GM12878 (cell line): ENCODE data around the gene CNN2. TPM values are rescaled to one million over a fixed set of nuclear protein-coding genes. Genes with fewer than 3 reads are reported as not detected.

Experiments used
- ATAC-seq: fragments of 200-7000 bp; cut with Tn5 transposase; 3 replicates; pipeline ENCODE4 v1.9.1; 2020; ENCODE audit warnings: mild to moderate bottlenecking, moderate library complexity
- BruUV-seq: library from RNA; stranded (reverse); fragments of 400-500 nt; replicated peaks from 2 replicates; lab custom pipeline; 2021; lab: Mats Ljungman, UMichigan
- CTCF ChIA-PET: fragments of 300-600 bp; sonication (Branson Sonifier 250); formaldehyde crosslinking; extraction: SDS; loops from one replicate; lab custom pipeline; 2021; ENCODE audit warnings: inconsistent platforms; lab: Yijun Ruan, JAX
- POLR2A ChIA-PET: fragments of 350-600 bp; formaldehyde crosslinking; extraction: SDS; loops from one replicate; lab custom pipeline; 2021; ENCODE audit warnings: inconsistent platforms; lab: Charles Lee
- RAD21 ChIA-PET: fragments of 300-600 bp; sonication (Branson Sonifier 250); formaldehyde crosslinking; loops from one replicate; lab custom pipeline; 2023; ENCODE audit warnings: antibody characterized with exemption; ENCODE audit not compliant: unreplicated experiment; lab: Charles Lee
- SMC1A ChIA-PET: fragments of 300-600 bp; sonication (Branson Sonifier 250); formaldehyde crosslinking; loops from one replicate; lab custom pipeline; 2023; ENCODE audit not compliant: unreplicated experiment, uncharacterized antibody; lab: Charles Lee
- DNase-seq: peaks from one replicate; pipeline ENCODE4 v3.0.0-alpha.2; 2011; ENCODE audit warnings: low read depth, low spot score
- FAIRE-seq: peaks from 3 replicates; lab custom pipeline; 2011; peaks lifted over from hg19 to GRCh38; lab: Jason Lieb, UNC
- H2AFZ ChIP-seq: 2 replicates; pipeline ENCODE4 v1.6.0; 2011; ENCODE audit warnings: low read depth, low read length, control low read depth; ENCODE audit not compliant: control insufficient read depth
- H3K27ac ChIP-seq: 2 replicates; pipeline ENCODE4 v1.5.1; 2011; ENCODE audit warnings: control low read depth; ENCODE audit not compliant: control insufficient read depth, insufficient read depth
- H3K27me3 ChIP-seq, 2 experiments: replicated peaks in 1 of 2; 2 replicates each; pipeline versions ENCODE4 v1.6.0 to v1.6.1; 2011; ENCODE audit warnings: low read length in 1 of 2; ENCODE audit not compliant: control insufficient read depth in 2 of 2, insufficient read depth in 2 of 2
- H3K36me3 ChIP-seq, 2 experiments: 2 replicates each; pipeline ENCODE4 v1.5.1; 2011; ENCODE audit warnings: low read length in 1 of 2; ENCODE audit not compliant: control insufficient read depth in 2 of 2, insufficient read depth in 2 of 2
- H3K4me1 ChIP-seq: 2 replicates; pipeline ENCODE4 v1.6.1; 2011; ENCODE audit warnings: mild to moderate bottlenecking, low read length, moderate library complexity, mixed read lengths; ENCODE audit not compliant: control insufficient read depth, insufficient read depth
- H3K4me2 ChIP-seq: 2 replicates; pipeline ENCODE4 v1.6.0; 2011; ENCODE audit warnings: control low read depth; ENCODE audit not compliant: control insufficient read depth, insufficient read depth
- H3K4me3 ChIP-seq: fragments of 200-600 bp; sonication (generic); 2 replicates; pipeline ENCODE4 v1.5.1; 2016
- H3K79me2 ChIP-seq: 2 replicates; pipeline ENCODE4 v1.6.0; 2011; ENCODE audit warnings: low read length; ENCODE audit not compliant: control insufficient read depth, insufficient read depth
- H3K9ac ChIP-seq: 2 replicates; pipeline ENCODE4 v1.8.0; 2011; ENCODE audit warnings: low read length, control low read depth, mixed read lengths; ENCODE audit not compliant: control insufficient read depth, insufficient read depth
- H3K9me3 ChIP-seq: replicated peaks from 3 replicates; pipeline ENCODE4 v1.5.1; 2011; ENCODE audit warnings: mild to moderate bottlenecking, low read length; ENCODE audit not compliant: control insufficient read depth, insufficient read depth
- H4K20me1 ChIP-seq: 2 replicates; pipeline ENCODE4 v1.6.0; 2011; ENCODE audit not compliant: control insufficient read depth, insufficient read depth
- ATF7 ChIP-seq: fragments of 450-650 bp; IDR thresholded peaks from 2 replicates; pipeline ENCODE4 v1.6.1; 2016; ENCODE audit warnings: low read depth, mild to moderate bottlenecking
- BACH1 ChIP-seq: fragments of 450-650 bp; IDR thresholded peaks from 2 replicates; pipeline ENCODE4 v1.6.1; 2017; ENCODE audit warnings: mild to moderate bottlenecking, borderline replicate concordance
- CHD2 ChIP-seq: IDR thresholded peaks from 2 replicates; pipeline ENCODE4 v1.6.1; 2011; ENCODE audit warnings: low read depth, low read length, improper control_type of control experiment, borderline replicate concordance
- FOXM1 ChIP-seq: IDR thresholded peaks from 2 replicates; pipeline ENCODE4 v1.6.1; 2012; ENCODE audit warnings: low read depth, mild to moderate bottlenecking, inconsistent platforms, low read length, moderate library complexity
- MEF2A ChIP-seq: IDR thresholded peaks from 2 replicates; pipeline ENCODE4 v1.6.1; 2011; ENCODE audit warnings: low read depth, mild to moderate bottlenecking, low read length, moderate library complexity; ENCODE audit not compliant: insufficient read depth
- MTA2 ChIP-seq: fragments of 450-650 bp; IDR thresholded peaks from 2 replicates; pipeline ENCODE4 v1.6.1; 2016; ENCODE audit warnings: low read depth, mild to moderate bottlenecking, moderate library complexity
- MTA3 ChIP-seq: IDR thresholded peaks from 2 replicates; pipeline ENCODE4 v1.6.1; 2012; ENCODE audit warnings: low read length, inconsistent platforms, borderline replicate concordance
- MXI1 ChIP-seq: fragments of 150-350 bp; IDR thresholded peaks from 2 replicates; pipeline ENCODE4 v1.6.1; 2011; ENCODE audit warnings: low read depth, mild to moderate bottlenecking, inconsistent platforms, low read length, improper control_type of control experiment
- NBN ChIP-seq: fragments of 450-650 bp; IDR thresholded peaks from 2 replicates; pipeline ENCODE4 v1.6.1; 2016
- NFXL1 ChIP-seq: fragments of 450-650 bp; IDR thresholded peaks from 2 replicates; pipeline ENCODE4 v1.6.1; 2017; ENCODE audit warnings: antibody characterized with exemption, mild to moderate bottlenecking, borderline replicate concordance
- NR2C2 ChIP-seq: IDR thresholded peaks from 2 replicates; pipeline ENCODE4 v1.6.1; 2011; ENCODE audit warnings: borderline replicate concordance, low read depth; ENCODE audit not compliant: control insufficient read depth, insufficient read length
- PAX8 ChIP-seq: fragments of 450-650 bp; IDR thresholded peaks from 2 replicates; pipeline ENCODE4 v1.6.1; 2017; ENCODE audit warnings: mild to moderate bottlenecking, moderate library complexity
- RCOR1 ChIP-seq: conservative IDR thresholded peaks from 2 replicates; pipeline ENCODE4 v1.6.1; 2012; ENCODE audit warnings: low read depth, low read length, improper control_type of control experiment
- YY1 ChIP-seq: IDR thresholded peaks from 2 replicates; pipeline ENCODE4 v1.6.1; 2011; ENCODE audit warnings: low read depth, mild to moderate bottlenecking, low read length
- ZNF687 ChIP-seq: fragments of 450-650 bp; IDR thresholded peaks from 2 replicates; pipeline ENCODE4 v1.6.1; 2017; ENCODE audit warnings: mild to moderate bottlenecking, moderate library complexity
- WGBS: methylation state at CpG from one replicate; pipeline ENCODE4 v1.1.6; 2016; ENCODE audit warnings: low lambda C conversion rate; ENCODE audit not compliant: insufficient replicate concordance, insufficient coverage; ENCODE audit errors: missing lambda C conversion rate; 5-methylcytosine and 5-hydroxymethylcytosine counted together
- in situ Hi-C: fragments of 300-500 bp; cut with MboI; formaldehyde crosslinking; loops from 9 replicates; pipeline ENCODE4 v1.14.3; 2018; ENCODE audit warnings: mixed read lengths
- intact Hi-C: fragments of 100-400 bp; cut with micrococcal nuclease; formaldehyde crosslinking; loops from one replicate; pipeline ENCODE4 v1.14.2; 2022; ENCODE audit not compliant: unreplicated experiment
- polyA plus RNA-seq, 11 experiments: library from polyadenylated mRNA; depleted of rRNA in 4 of 11; unstranded in 6 of 11; stranded (reverse) in 5 of 11; fragments of >200 nt; fragmentation: Nextera tagmentation in 4 of 11; fragmentation: Illumina TruSeq in 1 of 11; extraction: Ambion mirVana in 4 of 11; extraction: Trizol in 1 of 11; gene quantifications; 1 replicate in 1 of 11; 2 replicates in 10 of 11; pipeline versions ENCODE4 v1.2.1 to v1.2.3, GENCODE V29; 2011 to 2016; ENCODE audit warnings: inconsistent platforms in 2 of 11, missing spikeins in 2 of 11, low read depth in 1 of 11
- total RNA-seq, 4 experiments: library from RNA; depleted of rRNA in 3 of 4; stranded (reverse); fragments of >200 nt in 3 of 4; fragmentation: Illumina TruSeq in 1 of 4; extraction: Trizol in 1 of 4; gene quantifications; 2 replicates each; pipeline versions ENCODE4 v1.2.1 to v1.2.3, GENCODE V29; 2013 to 2021
- TF ChIP-seq, protein P1 (sequence below): fragments of 450-650 bp; IDR thresholded peaks from 2 replicates; pipeline ENCODE4 v1.6.1; 2017; ENCODE audit warnings: low read depth, mild to moderate bottlenecking, moderate library complexity

Gene CNN2
- total and polyA plus RNA-seq, 10 of the 15 experiments (the other 5 are each of a cell fraction or from before 2014, with no cell fraction given) = 34.7 to 311 (median 172) TPM

GRCh38 chr19:1076951-1077350 is 50.5 kb downstream of the CNN2 start:
- SMC1A ChIA-PET = interaction anchor here (1.2 to 3.4 kb wide), 3 partner anchors 9 to 12 kb away, joined by 3 to 14 read pairs (median 11); partner anchors contain the start of gene ARHGAP45
- Histone ChIP-seq H3K79me2 (peaks cover 18% of the 10 kb centered on the region), H3K27me3 (no peaks in the 10 kb centered on the region), H3K9me3 (no peaks in the 10 kb centered on the region; the same call in 2 of the 3 replicates), H3K4me2 (peak overlapping the region; percentile 74), H2AFZ (no peak overlapping the region), H3K4me3 (peak overlapping the region; percentile 54; the same call in 1 of the 2 replicates), H3K27ac (peak overlapping the region; percentile 64), H3K4me1 (peaks cover 35% of the 10 kb centered on the region), H3K36me3 (peaks cover 25 to 47% of the 10 kb centered on the region in 2 experiments), H3K9ac (peak overlapping the region; percentile 48; the same call in 1 of the 2 replicates), H4K20me1 (no peaks in the 10 kb centered on the region)
- under 1% methylated on average over 16 of the region's 16 CpGs for WGBS
- peak; percentile 94 for ATAC-seq
- BruUV-seq = no TSS peak
- POLR2A ChIA-PET = interaction anchor here (0.6 to 3.8 kb wide), 17 partner anchors 10 to 1013 kb away, joined by 3 to 25 read pairs (median 6); partner anchors contain the start of genes ABCA7, ARHGAP45, ATP5F1D and CNN2
- DNase-seq = peak; percentile 85
- CTCF ChIA-PET = interaction anchor here (0.6 to 2.6 kb wide), 6 partner anchors 10 to 26 kb away, joined by 3 to 11 read pairs (median 4); partner anchors contain the start of genes ARHGAP45 and GPX4
- intact Hi-C loops (loop anchor here (2.0 kb wide), 1 partner anchor 26 kb away; the partner anchor contains the start of gene GPX4), in situ Hi-C loops (no loop called here)
- RAD21 ChIA-PET = interaction anchor here (0.8 to 3.1 kb wide), 7 partner anchors 9 to 93 kb away, joined by 3 to 18 read pairs (median 5); partner anchors contain the start of genes ARHGAP45, CNN2 and WDR18
- FAIRE-seq = peak; percentile 96
- TF ChIP-seq MXI1 (peak; percentile 86), ZNF687 (peak; percentile 72), NBN (peak; percentile 93), MEF2A (peak; percentile 66; the same call in 1 of the 2 replicates), ATF7 (peak; percentile 66; the same call in 1 of the 2 replicates), PAX8 (no peak), MTA3 (peak; percentile 71; the same call in 1 of the 2 replicates), NFXL1 (no peak), MTA2 (peak; percentile 88), NR2C2 (no peak), FOXM1 (peak; percentile 84; the same call in 1 of the 2 replicates), BACH1 (peak; percentile 89), RCOR1 (peak; percentile 93; the same call in 1 of the 2 replicates), YY1 (peak; percentile 14; the same call in 1 of the 2 replicates), CHD2 (peak; percentile 82; the same call in 1 of the 2 replicates)
- TF ChIP-seq, protein P1, sequence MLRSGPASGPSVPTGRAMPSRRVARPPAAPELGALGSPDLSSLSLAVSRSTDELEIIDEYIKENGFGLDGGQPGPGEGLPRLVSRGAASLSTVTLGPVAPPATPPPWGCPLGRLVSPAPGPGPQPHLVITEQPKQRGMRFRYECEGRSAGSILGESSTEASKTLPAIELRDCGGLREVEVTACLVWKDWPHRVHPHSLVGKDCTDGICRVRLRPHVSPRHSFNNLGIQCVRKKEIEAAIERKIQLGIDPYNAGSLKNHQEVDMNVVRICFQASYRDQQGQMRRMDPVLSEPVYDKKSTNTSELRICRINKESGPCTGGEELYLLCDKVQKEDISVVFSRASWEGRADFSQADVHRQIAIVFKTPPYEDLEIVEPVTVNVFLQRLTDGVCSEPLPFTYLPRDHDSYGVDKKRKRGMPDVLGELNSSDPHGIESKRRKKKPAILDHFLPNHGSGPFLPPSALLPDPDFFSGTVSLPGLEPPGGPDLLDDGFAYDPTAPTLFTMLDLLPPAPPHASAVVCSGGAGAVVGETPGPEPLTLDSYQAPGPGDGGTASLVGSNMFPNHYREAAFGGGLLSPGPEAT = peak; percentile 77
